Renal cortical epithelial cell (primary cell): ENCODE data around the gene AHRR. TPM values are rescaled to one million over a fixed set of nuclear protein-coding genes. Genes with fewer than 3 reads are reported as not detected.
"Not testable (repeated sequence)": the region's sequence is repeated elsewhere in the genome, so short reads cannot be mapped to it uniquely, and the experiment has no call there.

Source experiments
- DNase-seq: peaks from one replicate; pipeline ENCODE4 v3.0.0-alpha.2; 2011; ENCODE audit warnings: low read depth
- total RNA-seq: library from RNA; depleted of rRNA; stranded (reverse); fragments of >200 nt; gene quantifications from 2 replicates; pipeline ENCODE4 v1.2.3, GENCODE V29; 2014

AHRR gene
- total RNA-seq: 0.17 and 2.4 TPM in 2 replicates

- no peak for DNase-seq
These were observed at the start of gene AHRR for GRCh38 chr5:321230-321725. TSS of gene AHRR (plus strand) at chr5:321714. CDS start at chr5:343903, 22,189 bp downstream.

DNA sequence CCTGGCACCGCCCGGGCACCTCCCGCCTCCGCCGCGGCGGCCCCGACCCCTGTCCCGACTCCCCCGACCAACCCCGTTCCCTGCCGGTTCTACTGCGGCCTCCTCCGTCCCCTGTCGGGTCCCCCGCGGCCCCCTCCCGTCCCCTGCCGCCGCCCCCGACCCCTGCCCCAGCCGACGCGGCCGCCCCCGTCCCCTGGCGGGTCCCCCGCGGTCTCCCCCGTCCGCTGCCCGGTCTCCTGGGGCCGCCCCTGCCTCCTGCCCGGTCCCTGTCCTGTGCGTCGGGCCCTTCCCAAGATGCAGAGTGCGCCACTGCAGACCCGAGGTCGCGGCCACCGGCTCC, 49.7 kb upstream of the AHRR start:
- not testable (repeated sequence) for DNase-seq

- DNase-seq: not testable (repeated sequence)
These were observed 48.4 kb upstream of the AHRR start for GRCh38 chr5:273091-273490.

DNA sequence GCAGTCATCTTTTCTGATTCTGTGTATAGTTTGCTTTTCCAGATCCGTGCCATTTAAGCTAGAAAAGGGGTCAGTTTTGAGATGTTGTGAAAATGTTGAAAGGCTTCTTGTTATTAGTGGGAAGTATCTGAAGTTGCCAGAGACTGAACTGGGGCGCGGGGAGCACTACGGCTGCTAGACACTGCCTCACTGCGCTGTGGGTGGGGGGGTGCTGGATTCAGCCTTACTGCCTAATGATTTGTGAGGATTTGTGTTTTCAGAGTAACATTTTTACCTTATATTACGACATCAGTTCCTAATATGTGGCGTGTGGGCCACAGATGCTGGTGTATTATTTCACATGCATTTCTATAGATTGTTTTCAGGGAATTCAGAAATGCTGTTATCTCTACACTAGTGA, 48.0 kb upstream of the AHRR start:
- DNase-seq: not testable (repeated sequence)

DNA sequence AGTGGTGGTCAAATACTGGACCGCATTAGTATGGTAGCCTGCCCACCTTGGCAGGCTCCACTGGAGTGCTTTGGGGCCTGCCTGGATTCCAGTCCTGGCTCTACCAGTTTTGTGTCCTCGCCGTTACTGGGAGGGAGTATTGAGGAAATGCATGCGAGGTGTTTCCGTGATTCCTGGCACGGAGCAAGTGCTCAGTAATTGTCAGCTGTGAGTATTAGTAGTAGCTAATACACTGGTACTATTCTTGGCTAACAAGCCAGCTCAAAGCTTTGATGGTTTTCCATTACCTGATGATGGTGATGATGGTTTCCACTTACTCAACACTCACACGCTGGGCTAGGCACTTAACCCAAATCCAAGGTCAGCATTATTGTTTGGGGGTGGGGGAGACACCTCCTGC, 47.2 kb upstream of the AHRR start:
- not testable (repeated sequence) for DNase-seq

DNA sequence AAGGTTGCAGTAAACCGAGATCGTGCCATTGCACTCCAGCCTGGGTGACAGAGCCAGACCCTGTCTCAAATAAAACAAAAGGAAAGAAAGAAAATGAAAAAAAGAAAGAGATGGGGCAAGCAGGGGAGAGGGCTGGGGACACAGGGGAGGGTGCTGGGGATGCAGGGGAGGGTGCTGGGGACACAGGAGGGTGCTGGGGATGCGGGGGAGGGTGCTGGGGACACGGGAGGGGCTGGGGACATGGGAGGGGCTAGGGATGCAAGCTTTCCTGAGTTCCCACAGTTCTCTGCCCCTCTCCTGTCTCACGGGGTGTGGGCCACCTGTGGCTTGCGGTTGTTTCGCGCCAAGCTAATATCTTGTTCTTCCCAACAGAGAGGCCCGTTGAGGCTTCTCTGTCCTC, 42.9 kb upstream of the AHRR start:
- no peak for DNase-seq

GRCh38 chr5:279051-279665, 42.4 kb upstream of the AHRR start:
- not testable (repeated sequence) for DNase-seq

DNA sequence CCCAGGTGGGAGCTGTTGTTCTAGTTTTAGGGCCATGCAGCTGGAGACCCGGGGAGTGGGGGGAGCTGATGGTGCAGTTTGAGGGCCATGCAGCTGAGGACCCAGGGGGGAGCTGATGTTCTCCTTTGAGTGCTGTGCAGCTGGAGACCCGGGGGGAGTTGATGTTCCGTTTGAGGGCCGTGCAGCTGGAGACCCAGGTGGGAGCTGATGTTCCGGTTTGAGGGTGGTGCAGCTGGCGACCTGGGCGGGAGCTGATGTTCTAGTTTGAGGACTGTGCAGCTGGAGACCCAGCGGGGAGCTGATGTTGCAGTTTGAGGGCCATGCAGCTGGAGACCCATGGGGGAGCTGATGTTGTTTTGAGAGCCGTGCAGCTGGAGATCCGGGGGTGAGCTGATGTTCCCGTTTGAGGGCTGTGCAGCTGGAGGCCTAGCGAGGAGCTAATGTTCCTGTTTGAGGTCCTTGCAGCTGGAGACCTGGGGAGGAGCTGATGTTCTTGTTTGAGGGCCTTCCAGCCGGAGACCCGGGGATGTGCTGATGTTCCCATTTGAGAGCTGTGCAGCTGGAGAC, 35.4 kb upstream of the AHRR start:
- DNase-seq: no peak

- DNase-seq: not testable (repeated sequence)
These were observed 31.3 kb upstream of the AHRR start for GRCh38 chr5:290200-290599.

DNA sequence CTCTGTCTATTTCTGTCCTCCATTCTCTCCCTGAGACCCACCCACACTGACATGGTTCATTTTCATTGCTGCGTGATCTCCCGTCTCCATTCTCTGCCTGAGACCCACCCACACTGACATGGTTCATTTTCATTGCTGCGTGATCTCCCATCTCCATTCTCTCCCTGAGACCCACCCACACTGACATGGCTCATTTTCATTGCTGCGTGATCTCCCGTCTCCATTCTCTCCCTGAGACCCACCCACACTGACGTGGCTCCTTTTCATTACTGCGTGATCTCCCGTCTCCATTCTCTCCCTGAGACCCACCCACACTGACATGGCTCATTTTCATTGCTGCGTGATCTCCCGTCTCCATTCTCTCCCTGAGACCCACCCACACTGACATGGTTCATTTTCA, 30.2 kb upstream of the AHRR start:
- DNase-seq: not testable (repeated sequence)

DNA sequence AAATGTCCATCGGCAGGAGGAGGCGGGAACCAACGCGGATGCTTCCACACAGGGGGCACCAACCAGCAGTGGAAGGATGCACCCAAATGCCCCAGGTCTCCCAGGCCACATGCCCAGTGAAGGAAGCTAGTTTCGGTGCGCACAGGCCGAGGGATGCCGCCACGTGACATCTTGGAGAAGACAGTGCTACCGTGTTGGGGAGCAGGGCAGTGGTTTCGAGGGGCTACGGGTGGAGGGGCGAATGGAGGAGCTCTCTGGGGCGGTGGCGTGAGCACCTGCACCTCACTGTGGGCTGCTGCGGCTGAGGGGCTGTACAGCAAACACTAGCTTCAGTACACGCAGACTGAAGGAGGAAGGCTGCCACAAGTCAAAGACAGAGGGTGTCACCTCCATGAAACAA, 26.7 kb upstream of the AHRR start:
- not testable (repeated sequence) for DNase-seq

GRCh38 chr5:296207-296606, 25.3 kb upstream of the AHRR start:
- DNase-seq: not testable (repeated sequence)

- DNase-seq: not testable (repeated sequence)
These were observed 24.6 kb upstream of the AHRR start for GRCh38 chr5:296954-297353.

- not testable (repeated sequence) for DNase-seq
These were observed 24.1 kb upstream of the AHRR start for GRCh38 chr5:297448-297847.

GRCh38 chr5:297991-298736, 23.4 kb upstream of the AHRR start:
- DNase-seq: not testable (repeated sequence)

- no peak for DNase-seq
These were observed 22.8 kb upstream of the AHRR start for GRCh38 chr5:298737-299125.

DNA sequence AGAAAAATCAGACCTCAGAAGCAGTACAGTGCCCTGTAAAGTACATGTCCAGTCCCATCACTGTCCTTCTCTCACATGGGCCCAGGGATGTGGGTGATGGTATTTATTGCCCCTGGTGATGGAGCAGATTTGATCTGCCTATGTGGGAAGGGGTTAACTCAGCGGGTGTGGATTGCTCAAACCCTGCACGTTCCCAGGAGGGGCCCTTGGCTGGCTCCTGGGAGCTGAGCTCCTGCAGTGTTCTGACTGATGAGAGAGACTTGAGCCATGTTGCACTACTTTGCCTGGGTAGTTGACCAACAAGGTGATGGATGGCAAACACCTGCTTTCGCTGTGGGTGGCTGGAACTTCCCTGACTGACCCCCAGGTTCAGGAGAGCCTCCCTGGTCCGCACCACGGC, 21.6 kb upstream of the AHRR start:
- not testable (repeated sequence) for DNase-seq

DNA sequence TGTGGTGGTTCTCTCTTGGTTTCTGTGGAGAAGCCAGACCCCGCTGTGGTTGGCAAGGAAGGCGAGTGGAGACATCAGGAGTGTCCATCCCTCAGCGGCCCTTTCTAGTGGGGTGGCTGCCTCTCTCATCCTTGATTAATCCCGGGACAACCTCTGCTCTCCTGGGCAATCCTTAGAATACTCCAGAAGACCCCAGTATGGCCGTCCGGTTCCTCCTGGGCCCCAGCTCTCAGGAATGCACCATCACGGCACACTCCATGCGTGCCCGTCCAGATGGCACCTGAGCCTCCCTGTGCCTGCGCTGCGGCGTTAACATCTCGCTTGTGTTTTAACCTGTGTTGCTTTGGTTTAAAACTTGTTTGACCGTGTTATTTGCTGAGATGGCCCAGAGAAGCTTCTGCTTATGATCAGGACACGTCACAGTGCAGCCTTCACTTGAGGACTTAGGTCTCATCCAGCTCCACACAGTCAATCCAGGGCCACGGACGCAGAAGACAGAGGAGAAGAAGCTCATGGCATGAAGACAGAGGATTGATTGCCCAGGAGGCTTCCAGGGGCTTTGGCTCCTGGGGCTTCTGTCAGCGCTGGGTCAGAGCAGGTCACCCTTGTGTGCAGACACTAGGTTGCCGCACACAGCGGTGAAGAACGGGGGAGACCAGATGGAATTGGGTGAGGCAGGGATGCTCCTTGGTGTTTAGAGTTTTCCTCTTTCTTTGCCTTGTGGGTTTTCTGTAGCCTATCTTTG, 20.7 kb upstream of the AHRR start:
- not testable (repeated sequence) for DNase-seq

DNA sequence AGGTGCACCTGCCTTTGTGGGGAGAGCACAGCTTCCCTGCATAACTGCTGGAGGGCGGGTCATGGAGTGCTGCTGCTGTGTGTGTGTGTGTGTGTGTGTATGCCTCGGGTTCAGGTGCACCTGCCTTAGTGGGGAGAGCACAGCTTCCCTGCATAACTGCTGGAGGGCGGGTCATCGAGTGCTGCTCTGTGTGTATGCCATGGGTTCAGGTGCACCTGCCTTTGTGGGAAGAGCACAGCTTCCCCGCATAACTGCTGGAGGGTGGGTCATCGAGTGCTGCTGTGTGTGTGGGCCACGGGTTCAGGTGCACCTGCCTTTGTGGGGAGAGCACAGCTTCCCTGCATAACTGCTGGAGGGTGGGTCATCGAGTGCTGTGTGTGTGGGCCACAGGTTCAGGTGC, 19.1 kb upstream of the AHRR start:
- DNase-seq: not testable (repeated sequence)

DNA sequence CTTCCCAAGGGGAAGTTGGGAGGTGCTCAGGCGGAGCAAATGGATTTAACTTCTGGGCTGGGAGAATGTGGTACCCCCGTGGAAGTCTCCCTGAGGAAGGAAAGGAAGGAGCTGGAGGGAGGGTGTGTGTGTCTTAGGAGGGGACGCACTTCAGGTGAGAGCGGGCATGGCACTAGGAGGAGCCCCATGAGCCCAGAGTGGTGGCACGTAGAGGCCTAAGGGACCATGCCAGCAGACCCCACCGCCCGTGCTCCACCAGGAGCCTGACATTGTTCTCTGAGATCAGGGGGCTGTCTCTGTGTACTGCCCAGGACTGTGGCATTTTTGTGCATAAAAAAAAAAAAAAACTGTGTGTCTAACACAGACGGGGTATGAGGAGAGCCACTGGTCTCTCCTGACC, 18.5 kb upstream of the AHRR start:
- DNase-seq: no peak

- DNase-seq: not testable (repeated sequence)
These were observed 17.8 kb upstream of the AHRR start for GRCh38 chr5:303741-304140.

DNA sequence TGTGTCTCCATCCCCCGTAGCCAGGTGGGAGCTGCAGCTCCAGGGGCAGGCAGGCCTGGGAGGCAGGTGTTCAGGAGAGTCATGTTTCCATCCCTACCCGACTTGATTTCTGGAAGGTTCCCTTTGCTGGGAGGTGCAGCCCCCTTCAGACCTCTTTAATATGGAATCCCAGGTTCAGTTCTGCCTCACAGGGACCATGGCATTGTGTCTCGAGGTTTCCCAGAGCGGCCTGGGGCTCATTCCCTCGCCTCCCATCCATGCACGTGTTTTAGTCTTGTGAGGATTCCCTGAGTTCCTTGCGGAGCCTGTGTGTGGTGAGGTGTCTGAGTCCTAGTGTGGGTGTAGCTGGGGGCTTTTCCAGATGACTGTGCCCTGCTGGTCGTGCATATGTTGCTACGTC, 16.5 kb upstream of the AHRR start:
- no peak for DNase-seq
